Spleen (tissue), 11 donors: ENCODE data around the gene SLC22A5. TPM values are rescaled to one million over a fixed set of nuclear protein-coding genes. Genes with fewer than 3 reads are reported as not detected.

Experiments used
- DNase-seq: peaks from one replicate; pipeline ENCODE4 v3.0.0-alpha.2; 2020
- H3K27ac ChIP-seq, 8 donors: fragments of 200-600 bp; sonication (generic) in 7 of 8; 1 replicate in 4 of 8; 2 replicates in 4 of 8; pipeline versions ENCODE4 v1.5.0 to v1.8.0; 2016 to 2021; ENCODE audit warnings: inconsistent platforms in 4 of 8, mild to moderate bottlenecking in 4 of 8, moderate library complexity in 1 of 8
- H3K27me3 ChIP-seq, 7 donors: fragments of 200-600 bp; sonication (generic) in 6 of 7; replicated peaks in 1 of 7; 1 replicate in 4 of 7; 2 replicates in 3 of 7; pipeline versions ENCODE4 v1.5.0 to v1.8.0; 2016 to 2021; ENCODE audit warnings: inconsistent platforms in 3 of 7, mild to moderate bottlenecking in 1 of 7
- H3K36me3 ChIP-seq, 6 donors: fragments of 200-600 bp; sonication (generic) in 5 of 6; 1 replicate in 4 of 6; 2 replicates in 2 of 6; pipeline versions ENCODE4 v1.5.0 to v1.8.0; 2016 to 2021; ENCODE audit warnings: inconsistent platforms in 2 of 6
- H3K4me1 ChIP-seq, 6 donors: fragments of 200-600 bp; sonication (generic) in 5 of 6; 1 replicate in 3 of 6; 2 replicates in 3 of 6; pipeline versions ENCODE4 v1.5.0 to v1.8.0; 2016 to 2021; ENCODE audit warnings: inconsistent platforms in 3 of 6
- H3K4me3 ChIP-seq, 8 donors: fragments of 200-600 bp; sonication (generic) in 7 of 8; 1 replicate in 4 of 8; 2 replicates in 4 of 8; pipeline versions ENCODE4 v1.5.0 to v1.8.0; 2016 to 2021; ENCODE audit warnings: inconsistent platforms in 4 of 8, mild to moderate bottlenecking in 4 of 8, moderate library complexity in 2 of 8
- H3K9me3 ChIP-seq, 8 donors: fragments of 200-600 bp; sonication (generic) in 7 of 8; 1 replicate in 4 of 8; 2 replicates in 4 of 8; pipeline versions ENCODE4 v1.5.0 to v1.8.0; 2016 to 2021; ENCODE audit warnings: inconsistent platforms in 4 of 8
- POLR2A ChIP-seq, 3 donors: fragments of 450-650 bp; IDR thresholded peaks; one replicate each; pipeline ENCODE4 v1.5.1; 2017; ENCODE audit warnings: antibody characterized with exemption in 3 of 3, mild to moderate bottlenecking in 1 of 3
- POLR2AphosphoS5 ChIP-seq, 3 donors: sonication (generic); formaldehyde crosslinking; IDR thresholded peaks; one replicate each; pipeline ENCODE4 v1.5.1; 2017; ENCODE audit warnings: antibody characterized with exemption in 3 of 3
- WGBS, 5 donors: extraction: QIAGEN DNeasy Blood & Tissue Kit in 3 of 5; methylation state at CpG; one replicate each; pipeline versions ENCODE4 v1.1.5 to v1.1.7; 2013 to 2018; 5-methylcytosine and 5-hydroxymethylcytosine counted together
- intact Hi-C: fragments of 100-400 bp; cut with DNase I; formaldehyde crosslinking; loops from one replicate; pipeline ENCODE4 v1.15.0; 2023; ENCODE audit warnings: low total_unique reads
- polyA plus RNA-seq, 3 donors: library from polyadenylated mRNA; stranded (reverse); fragments of 200-250 nt; gene quantifications; one replicate each; pipeline ENCODE4 v1.2.1, GENCODE V29; 2013
- total RNA-seq, 7 donors: library from RNA; depleted of rRNA in 3 of 7; stranded (reverse); fragments of >200 nt in 3 of 7; fragmentation: NEBNext Ultra II Directional in 4 of 7; extraction: Animal tissue kit (Norgen Biotek cat#: 25700) in 4 of 7; gene quantifications; one replicate each; pipeline versions ENCODE4 v1.1.0 to v1.2.1, GENCODE V29; 2016 to 2021
- TF ChIP-seq, protein P1 (sequence below), 11 experiments: fragments of 200-600 bp in 7 of 11; fragments of 450-650 bp in 4 of 11; sonication (generic) in 4 of 11; IDR thresholded peaks in 8 of 11; conservative IDR thresholded peaks in 3 of 11; 1 replicate in 7 of 11; 2 replicates in 4 of 11; pipeline versions ENCODE4 v1.4.0 to v1.8.0; 2016 to 2021; ENCODE audit warnings: antibody characterized with exemption in 11 of 11, inconsistent platforms in 4 of 11, mild to moderate bottlenecking in 1 of 11
- donor health status: healthy with polysubstance abuse.
- donor health status: DM: no; HTN: no; CAD: no; lungs with moderate emphysema.
- donor health status: DM: no; HTN: no; CAD: no.
- donor health status: Bipolar disorder and iron deficiency.
- donor health status: healthy.
- donor health status: DM: no; HTN: no; CAD: no.
- donor health status: DM: yes; HTN: yes; CAD: no.

The SLC22A5 gene
- total and polyA plus RNA-seq, 10 donors, result 2.4 to 9.2 (median 6.7) TPM

DNA sequence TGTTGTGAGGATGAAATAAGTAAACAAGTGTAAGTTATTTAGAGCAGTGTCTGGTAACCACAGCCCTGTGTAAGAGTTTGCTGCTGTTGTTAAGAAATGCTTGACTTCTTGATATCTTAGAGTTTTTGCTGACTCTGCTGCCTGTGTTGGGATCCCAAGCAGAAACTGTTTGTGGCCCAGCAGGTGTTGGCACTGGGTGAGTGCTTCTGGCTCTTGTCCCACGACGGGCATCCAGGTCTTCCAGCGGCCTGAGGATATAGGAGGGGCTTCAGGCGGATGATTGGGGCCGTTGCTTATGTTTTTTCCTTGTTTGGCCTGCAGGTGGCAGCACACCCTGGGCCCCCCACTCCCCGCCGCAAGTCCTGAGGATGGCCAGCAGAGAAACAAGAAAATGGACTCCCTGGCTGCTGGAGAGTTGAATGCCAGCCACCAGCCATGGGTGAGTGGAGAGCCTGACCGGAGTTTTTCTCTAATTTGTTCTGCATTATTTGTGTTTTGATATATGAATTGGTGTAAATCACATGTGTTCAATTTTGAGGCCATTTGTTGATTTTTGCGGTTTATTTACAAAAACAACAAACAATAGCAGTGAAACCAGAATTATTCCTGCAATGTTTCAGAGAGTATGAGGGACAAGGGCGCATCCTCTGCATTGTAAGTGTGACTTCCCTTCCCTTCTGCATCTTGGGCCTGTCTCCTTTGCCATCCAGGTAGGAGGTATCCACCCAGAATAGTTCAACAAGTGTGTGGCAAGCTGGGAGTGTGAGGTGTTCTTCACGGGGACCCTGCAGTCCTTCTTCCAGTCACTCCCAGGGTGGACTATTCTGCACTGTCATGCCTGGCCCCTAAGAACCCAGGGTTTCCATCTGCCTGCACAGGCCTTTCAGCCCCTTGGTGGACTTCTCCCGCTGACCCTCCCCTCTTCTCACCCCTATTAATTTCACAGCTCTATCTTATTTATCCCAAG lies 50.3 kb downstream of the SLC22A5 start:
- Histone ChIP-seq H3K36me3 (peaks cover 0 to 70% (median 0%) of the 10 kb centered on the region in 6 donors), H3K27ac (peak overlapping the region; percentile 64 to 99 (median 96)), H3K9me3 (no peaks in the 10 kb centered on the region), H3K4me1 (peaks cover 93 to 100% (median 100%) of the 10 kb centered on the region in 6 donors), H3K4me3 (peak overlapping the region in 2 of 8 donors; percentile 16 to 51), H3K27me3 (no peaks in the 10 kb centered on the region)
- intact Hi-C loops, result no loop called here
- TF ChIP-seq, protein P1, sequence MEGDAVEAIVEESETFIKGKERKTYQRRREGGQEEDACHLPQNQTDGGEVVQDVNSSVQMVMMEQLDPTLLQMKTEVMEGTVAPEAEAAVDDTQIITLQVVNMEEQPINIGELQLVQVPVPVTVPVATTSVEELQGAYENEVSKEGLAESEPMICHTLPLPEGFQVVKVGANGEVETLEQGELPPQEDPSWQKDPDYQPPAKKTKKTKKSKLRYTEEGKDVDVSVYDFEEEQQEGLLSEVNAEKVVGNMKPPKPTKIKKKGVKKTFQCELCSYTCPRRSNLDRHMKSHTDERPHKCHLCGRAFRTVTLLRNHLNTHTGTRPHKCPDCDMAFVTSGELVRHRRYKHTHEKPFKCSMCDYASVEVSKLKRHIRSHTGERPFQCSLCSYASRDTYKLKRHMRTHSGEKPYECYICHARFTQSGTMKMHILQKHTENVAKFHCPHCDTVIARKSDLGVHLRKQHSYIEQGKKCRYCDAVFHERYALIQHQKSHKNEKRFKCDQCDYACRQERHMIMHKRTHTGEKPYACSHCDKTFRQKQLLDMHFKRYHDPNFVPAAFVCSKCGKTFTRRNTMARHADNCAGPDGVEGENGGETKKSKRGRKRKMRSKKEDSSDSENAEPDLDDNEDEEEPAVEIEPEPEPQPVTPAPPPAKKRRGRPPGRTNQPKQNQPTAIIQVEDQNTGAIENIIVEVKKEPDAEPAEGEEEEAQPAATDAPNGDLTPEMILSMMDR (IDR thresholded peaks at IDR 0.05 in 8 of 11, conservative IDR thresholded peaks at IDR 0.05 in 3 of 11), result peak; percentile 78 to 95 (median 89)
- TF ChIP-seq POLR2A (IDR thresholded peaks at IDR 0.05), result no peak
- TF ChIP-seq POLR2AphosphoS5 (IDR thresholded peaks at IDR 0.05), result peak; percentile 58 to 80 (median 80)
- WGBS, 5 donors, result 14 to 18% (median 16%) methylated on average over 12 of the region's 12 CpGs
- DNase-seq, result peak; percentile 91

DNA sequence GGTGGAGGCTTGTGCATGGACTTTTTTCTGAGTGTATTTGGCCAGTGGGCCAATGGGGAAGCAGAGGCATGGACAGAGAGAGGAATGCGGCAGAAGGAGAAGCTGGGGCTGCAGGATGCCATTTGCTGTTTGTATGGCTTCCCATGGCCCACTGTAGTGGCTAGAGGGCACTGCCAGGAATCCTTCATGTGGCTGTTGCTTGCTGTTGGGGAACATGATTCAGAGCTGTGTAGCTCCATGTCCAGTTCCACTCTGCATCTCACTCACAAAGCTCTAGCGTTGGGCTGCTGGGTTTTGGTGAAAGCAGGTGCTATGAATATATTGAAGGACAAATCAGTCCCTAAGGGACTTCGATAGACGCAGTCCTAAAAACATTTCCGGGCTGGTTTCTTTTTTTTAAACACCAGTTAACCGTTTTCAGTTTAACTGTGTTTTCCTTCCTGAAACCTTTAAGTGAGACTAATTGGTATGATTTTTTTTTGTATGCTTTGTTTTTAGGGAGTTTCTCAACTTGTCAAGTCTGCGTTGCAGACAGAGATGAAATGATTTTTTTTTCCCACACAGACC lies 51.3 kb downstream of the SLC22A5 start:
- peaks cover 93 to 100% (median 100%) of the 10 kb centered on the region in 6 donors for H3K4me1 ChIP-seq
- TF ChIP-seq, protein P1 (IDR thresholded peaks at IDR 0.05 in 8 of 11, conservative IDR thresholded peaks at IDR 0.05 in 3 of 11), result peak in 1 of 11 experiments; percentile 11
- TF ChIP-seq POLR2AphosphoS5 (IDR thresholded peaks at IDR 0.05) (peak in 2 of 3 donors; percentile 56 to 86), POLR2A (IDR thresholded peaks at IDR 0.05) (peak in 1 of 3 donors; percentile 52)
- H3K9me3 ChIP-seq, result no peaks in the 10 kb centered on the region
- peak overlapping the region; percentile 64 to 99 (median 96) for H3K27ac ChIP-seq
- 2 to 4% (median 3%) methylated on average over 7 of the region's 7 CpGs for WGBS, 5 donors
- intact Hi-C loops, result no loop called here
- H3K4me3 ChIP-seq, result peak overlapping the region in 5 of 8 donors; percentile 6 to 51 (median 16)
- peak; percentile 79 for DNase-seq
- H3K27me3 ChIP-seq, result no peaks in the 10 kb centered on the region
- peaks cover 0 to 70% (median 0%) of the 10 kb centered on the region in 6 donors for H3K36me3 ChIP-seq

DNA sequence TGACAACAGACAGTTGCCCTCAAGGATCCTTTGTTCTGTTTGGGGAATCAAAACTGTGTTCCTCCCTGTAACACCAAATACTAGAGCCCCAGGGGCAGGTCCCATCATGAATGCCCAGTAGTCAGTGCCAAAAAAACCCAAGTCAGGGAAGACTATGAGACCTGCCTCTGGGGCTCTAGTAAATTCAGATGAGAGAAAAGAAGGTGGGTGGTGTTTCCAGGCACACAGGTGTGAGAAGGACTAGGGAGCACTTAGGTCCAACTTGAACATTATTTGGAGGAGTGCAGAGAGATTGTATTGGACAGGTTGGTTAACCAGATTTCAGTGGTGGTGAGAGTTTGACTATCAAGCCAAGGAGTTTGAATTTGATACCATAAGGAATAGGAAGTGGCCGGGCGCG lies 52.0 kb downstream of the SLC22A5 start:
- no peak for DNase-seq
- H3K36me3 ChIP-seq, result peaks cover 0 to 70% (median 0%) of the 10 kb centered on the region in 6 donors
- peak overlapping the region; percentile 64 to 99 (median 96) for H3K27ac ChIP-seq
- H3K27me3 ChIP-seq, result no peaks in the 10 kb centered on the region
- intact Hi-C loops, result no loop called here
- peaks cover 94 to 100% (median 100%) of the 10 kb centered on the region in 6 donors for H3K4me1 ChIP-seq
- WGBS, 5 donors, result 54 to 80% (median 67%) methylated on average over 3 of the region's 3 CpGs
- TF ChIP-seq POLR2A (IDR thresholded peaks at IDR 0.05), result no peak
- TF ChIP-seq POLR2AphosphoS5 (IDR thresholded peaks at IDR 0.05), result no peak
- TF ChIP-seq, protein P1 (IDR thresholded peaks at IDR 0.05 in 8 of 11, conservative IDR thresholded peaks at IDR 0.05 in 3 of 11), result no peak
- no peaks in the 10 kb centered on the region for H3K9me3 ChIP-seq
- H3K4me3 ChIP-seq, result peak overlapping the region in 1 of 8 donors; percentile 51
